ENCODE data around the gene KCNQ1. TPM values are rescaled to one million over a fixed set of nuclear protein-coding genes. Genes with fewer than 3 reads are reported as not detected.

Gene KCNQ1
- total RNA-seq, 1 donor from 2014 or later, result 6.4 TPM

GRCh38 chr11:2578929-2579270 lies 134.1 kb downstream of the KCNQ1 start:
- Mint-ChIP-seq H3K27ac (no peak overlapping the region), H3K36me3 (ENCODE audit: low read depth) (no peaks in the 10 kb centered on the region), H3K27me3 (no peaks in the 10 kb centered on the region), H3K9me3 (no peaks in the 10 kb centered on the region), H3K4me1 (no peaks in the 10 kb centered on the region), H3K4me3 (no peak overlapping the region)
- no peak for DNase-seq
- intact Hi-C loops (cut with micrococcal nuclease), result no loop called here

GRCh38 chr11:2579315-2580060 lies 134.7 kb downstream of the KCNQ1 start:
- Mint-ChIP-seq H3K36me3 (ENCODE audit: low read depth) (no peaks in the 10 kb centered on the region), H3K9me3 (no peaks in the 10 kb centered on the region), H3K27ac (no peak overlapping the region), H3K4me1 (no peaks in the 10 kb centered on the region), H3K27me3 (no peaks in the 10 kb centered on the region), H3K4me3 (no peak overlapping the region)
- intact Hi-C loops (cut with micrococcal nuclease), result no loop called here
- DNase-seq, result no peak

- no peaks in the 10 kb centered on the region for H3K4me1 Mint-ChIP-seq
- H3K27ac Mint-ChIP-seq, result no peak overlapping the region
- no peaks in the 10 kb centered on the region for H3K36me3 Mint-ChIP-seq (ENCODE audit: low read depth)
- no peak for DNase-seq
- no peaks in the 10 kb centered on the region for H3K9me3 Mint-ChIP-seq
- intact Hi-C loops (cut with micrococcal nuclease), result no loop called here
- H3K4me3 Mint-ChIP-seq, result no peak overlapping the region
- H3K27me3 Mint-ChIP-seq, result no peaks in the 10 kb centered on the region
Observed at GRCh38 chr11:2580061-2580421, 135.2 kb downstream of the KCNQ1 start.

- intact Hi-C loops (cut with micrococcal nuclease), result no loop called here
- H3K4me3 Mint-ChIP-seq, result no peak overlapping the region
- H3K27me3 Mint-ChIP-seq, result no peaks in the 10 kb centered on the region
- DNase-seq, result no peak
- H3K4me1 Mint-ChIP-seq, result no peaks in the 10 kb centered on the region
- no peak overlapping the region for H3K27ac Mint-ChIP-seq
- no peaks in the 10 kb centered on the region for H3K36me3 Mint-ChIP-seq (ENCODE audit: low read depth)
- no peaks in the 10 kb centered on the region for H3K9me3 Mint-ChIP-seq
Observed at GRCh38 chr11:2580571-2581001, 135.8 kb downstream of the KCNQ1 start.

- Mint-ChIP-seq H3K4me3 (no peak overlapping the region), H3K9me3 (no peaks in the 10 kb centered on the region), H3K27me3 (no peaks in the 10 kb centered on the region), H3K36me3 (ENCODE audit: low read depth) (no peaks in the 10 kb centered on the region), H3K27ac (no peak overlapping the region), H3K4me1 (no peaks in the 10 kb centered on the region)
- DNase-seq, result no peak
- intact Hi-C loops (cut with micrococcal nuclease), result no loop called here
Observed at GRCh38 chr11:2581151-2581930, 136.5 kb downstream of the KCNQ1 start.

- no peak for DNase-seq
- Mint-ChIP-seq H3K27ac (no peak overlapping the region), H3K36me3 (ENCODE audit: low read depth) (no peaks in the 10 kb centered on the region), H3K4me3 (no peak overlapping the region), H3K4me1 (no peaks in the 10 kb centered on the region), H3K9me3 (no peaks in the 10 kb centered on the region), H3K27me3 (no peaks in the 10 kb centered on the region)
- intact Hi-C loops (cut with micrococcal nuclease), result no loop called here
Observed at GRCh38 chr11:2581931-2582350, 137.1 kb downstream of the KCNQ1 start.

GRCh38 chr11:2582351-2582945 lies 137.6 kb downstream of the KCNQ1 start:
- no peaks in the 10 kb centered on the region for H3K27me3 Mint-ChIP-seq
- no peak for DNase-seq
- intact Hi-C loops (cut with micrococcal nuclease), result no loop called here

GRCh38 chr11:2582946-2583604 lies 138.3 kb downstream of the KCNQ1 start:
- H3K27ac Mint-ChIP-seq, result no peak overlapping the region
- H3K9me3 Mint-ChIP-seq, result no peaks in the 10 kb centered on the region
- intact Hi-C loops (cut with micrococcal nuclease), result no loop called here
- no peak overlapping the region for H3K4me3 Mint-ChIP-seq
- no peaks in the 10 kb centered on the region for H3K27me3 Mint-ChIP-seq
- H3K36me3 Mint-ChIP-seq (ENCODE audit: low read depth), result no peaks in the 10 kb centered on the region
- no peak for DNase-seq
- no peaks in the 10 kb centered on the region for H3K4me1 Mint-ChIP-seq

More at GRCh38 chr11:2582351-2582945, 137.6 kb downstream of the KCNQ1 start:
- Mint-ChIP-seq H3K9me3 (no peaks in the 10 kb centered on the region), H3K27ac (no peak overlapping the region), H3K4me1 (no peaks in the 10 kb centered on the region), H3K36me3 (ENCODE audit: low read depth) (no peaks in the 10 kb centered on the region), H3K4me3 (no peak overlapping the region)

- intact Hi-C loops (cut with micrococcal nuclease), result no loop called here
- H3K36me3 Mint-ChIP-seq (ENCODE audit: low read depth), result no peaks in the 10 kb centered on the region
- no peaks in the 10 kb centered on the region for H3K9me3 Mint-ChIP-seq
- H3K4me3 Mint-ChIP-seq, result no peak overlapping the region
- no peaks in the 10 kb centered on the region for H3K4me1 Mint-ChIP-seq
- H3K27me3 Mint-ChIP-seq, result no peaks in the 10 kb centered on the region
- DNase-seq, result no peak
- no peak overlapping the region for H3K27ac Mint-ChIP-seq
Observed at GRCh38 chr11:2583605-2583958, 138.8 kb downstream of the KCNQ1 start.

- Mint-ChIP-seq H3K27me3 (no peaks in the 10 kb centered on the region), H3K4me3 (no peak overlapping the region), H3K9me3 (no peaks in the 10 kb centered on the region), H3K4me1 (no peaks in the 10 kb centered on the region), H3K27ac (no peak overlapping the region), H3K36me3 (ENCODE audit: low read depth) (no peaks in the 10 kb centered on the region)
- DNase-seq, result no peak
- intact Hi-C loops (cut with micrococcal nuclease), result no loop called here
Observed at GRCh38 chr11:2584434-2584811, 139.6 kb downstream of the KCNQ1 start.

GRCh38 chr11:2584812-2585565 lies 140.2 kb downstream of the KCNQ1 start:
- intact Hi-C loops (cut with micrococcal nuclease), result no loop called here
- H3K4me1 Mint-ChIP-seq, result no peaks in the 10 kb centered on the region
- no peaks in the 10 kb centered on the region for H3K36me3 Mint-ChIP-seq (ENCODE audit: low read depth)
- H3K4me3 Mint-ChIP-seq, result no peak overlapping the region
- no peak for DNase-seq
- H3K27ac Mint-ChIP-seq, result no peak overlapping the region
- no peaks in the 10 kb centered on the region for H3K27me3 Mint-ChIP-seq
- H3K9me3 Mint-ChIP-seq, result no peaks in the 10 kb centered on the region

GRCh38 chr11:2585566-2586086 lies 140.8 kb downstream of the KCNQ1 start:
- Mint-ChIP-seq H3K9me3 (no peaks in the 10 kb centered on the region), H3K36me3 (ENCODE audit: low read depth) (no peaks in the 10 kb centered on the region), H3K4me1 (no peaks in the 10 kb centered on the region), H3K4me3 (no peak overlapping the region), H3K27ac (no peak overlapping the region), H3K27me3 (no peaks in the 10 kb centered on the region)
- intact Hi-C loops (cut with micrococcal nuclease), result no loop called here
- no peak for DNase-seq

GRCh38 chr11:2586087-2586792 lies 141.4 kb downstream of the KCNQ1 start:
- Mint-ChIP-seq H3K27me3 (no peaks in the 10 kb centered on the region), H3K9me3 (no peaks in the 10 kb centered on the region), H3K36me3 (ENCODE audit: low read depth) (no peaks in the 10 kb centered on the region), H3K4me3 (no peak overlapping the region), H3K4me1 (no peaks in the 10 kb centered on the region), H3K27ac (no peak overlapping the region)
- intact Hi-C loops (cut with micrococcal nuclease), result no loop called here
- no peak for DNase-seq
